ENCODE data around the gene NMU.
"Not testable (repeated sequence)": the region's sequence is repeated elsewhere in the genome, so short reads cannot be mapped to it uniquely, and the experiment has no call there.

NMU gene

GRCh38 chr4:55618546-55619143, 17.5 kb downstream of the NMU start:
- no peak for DNase-seq

- DNase-seq = no peak
These were observed 18.4 kb downstream of the NMU start for GRCh38 chr4:55617587-55618197.

GRCh38 chr4:55615008-55615407, 21.1 kb downstream of the NMU start:
- no peak for DNase-seq

GRCh38 chr4:55613621-55614020, 22.5 kb downstream of the NMU start:
- DNase-seq = no peak

- DNase-seq = no peak
These were observed 23.8 kb downstream of the NMU start for GRCh38 chr4:55612341-55612740.

- no peak for DNase-seq
These were observed 24.6 kb downstream of the NMU start for GRCh38 chr4:55611358-55612059.

- DNase-seq = no peak
These were observed 25.7 kb downstream of the NMU start for GRCh38 chr4:55610381-55610780.

GRCh38 chr4:55609393-55609866, 26.7 kb downstream of the NMU start:
- DNase-seq = no peak

- no peak for DNase-seq
These were observed 27.5 kb downstream of the NMU start for GRCh38 chr4:55608591-55608990.

GRCh38 chr4:55604996-55605395, 31.1 kb downstream of the NMU start:
- no peak for DNase-seq

GRCh38 chr4:55600640-55601039, 35.5 kb downstream of the NMU start:
- no peak for DNase-seq

- DNase-seq = no peak
These were observed 37.5 kb downstream of the NMU start for GRCh38 chr4:55598641-55599040.

GRCh38 chr4:55592014-55592413, 44.1 kb downstream of the NMU start, which contains the start of gene PDCL2:
Gene PDCL2 (minus strand): TSS chr4:55592245. CDS start chr4:55592109, 136 bp downstream.
- no peak for DNase-seq

GRCh38 chr4:55588160-55588559, 47.9 kb downstream of the NMU start:
- DNase-seq = no peak

GRCh38 chr4:55582773-55583172, 53.3 kb downstream of the NMU start:
- DNase-seq = not testable (repeated sequence)

GRCh38 chr4:55578341-55579010, 57.6 kb downstream of the NMU start:
- DNase-seq = no peak

GRCh38 chr4:55575513-55575912, 60.6 kb downstream of the NMU start:
- no peak for DNase-seq

- no peak for DNase-seq
These were observed 61.8 kb downstream of the NMU start for GRCh38 chr4:55574252-55574651.

- DNase-seq = no peak
These were observed 64.3 kb downstream of the NMU start for GRCh38 chr4:55571806-55572205.

- no peak for DNase-seq
These were observed 67.1 kb downstream of the NMU start for GRCh38 chr4:55568905-55569504.

- DNase-seq = no peak
These were observed 74.2 kb downstream of the NMU start for GRCh38 chr4:55561889-55562288.

GRCh38 chr4:55560096-55560495, 76.0 kb downstream of the NMU start:
- DNase-seq = no peak

- peak; percentile 5 for DNase-seq
These were observed 81.6 kb downstream of the NMU start for GRCh38 chr4:55554453-55555030.
